ENCODE measurements around the gene ELK3. TPM values are rescaled to one million over a fixed set of nuclear protein-coding genes. Genes with fewer than 3 reads are reported as not detected.

ELK3 gene
- total and polyA plus RNA-seq, 2 experiments from 2014 or later, result 5.5 to 8.3 TPM

- no peaks in the 10 kb centered on the region for H3K9me2 ChIP-seq (ENCODE audit: insufficient read depth)
- H3K27ac ChIP-seq (ENCODE audit: low read depth), result no peak overlapping the region
- Mint-ChIP-seq H3K27me3 (ENCODE audit: insufficient read depth, low read depth, poor library complexity) (no peaks in the 10 kb centered on the region), H3K27ac (no peak overlapping the region), H3K4me1 (no peaks in the 10 kb centered on the region), H3K4me3 (no peak overlapping the region), H3K36me3 (ENCODE audit: low read depth) (no peaks in the 10 kb centered on the region; the same call in 2 of the 3 replicates), H3K9me3 (no peaks in the 10 kb centered on the region)
- TF ChIP-seq CTCF (conservative IDR thresholded peaks at IDR 0.05; ENCODE audit: low read depth in 2 of 2) (no peak), EZH2phosphoT487 (IDR thresholded peaks at IDR 0.05; ENCODE audit: unreplicated experiment) (no peak)
- TF ChIP-seq, protein P1, sequence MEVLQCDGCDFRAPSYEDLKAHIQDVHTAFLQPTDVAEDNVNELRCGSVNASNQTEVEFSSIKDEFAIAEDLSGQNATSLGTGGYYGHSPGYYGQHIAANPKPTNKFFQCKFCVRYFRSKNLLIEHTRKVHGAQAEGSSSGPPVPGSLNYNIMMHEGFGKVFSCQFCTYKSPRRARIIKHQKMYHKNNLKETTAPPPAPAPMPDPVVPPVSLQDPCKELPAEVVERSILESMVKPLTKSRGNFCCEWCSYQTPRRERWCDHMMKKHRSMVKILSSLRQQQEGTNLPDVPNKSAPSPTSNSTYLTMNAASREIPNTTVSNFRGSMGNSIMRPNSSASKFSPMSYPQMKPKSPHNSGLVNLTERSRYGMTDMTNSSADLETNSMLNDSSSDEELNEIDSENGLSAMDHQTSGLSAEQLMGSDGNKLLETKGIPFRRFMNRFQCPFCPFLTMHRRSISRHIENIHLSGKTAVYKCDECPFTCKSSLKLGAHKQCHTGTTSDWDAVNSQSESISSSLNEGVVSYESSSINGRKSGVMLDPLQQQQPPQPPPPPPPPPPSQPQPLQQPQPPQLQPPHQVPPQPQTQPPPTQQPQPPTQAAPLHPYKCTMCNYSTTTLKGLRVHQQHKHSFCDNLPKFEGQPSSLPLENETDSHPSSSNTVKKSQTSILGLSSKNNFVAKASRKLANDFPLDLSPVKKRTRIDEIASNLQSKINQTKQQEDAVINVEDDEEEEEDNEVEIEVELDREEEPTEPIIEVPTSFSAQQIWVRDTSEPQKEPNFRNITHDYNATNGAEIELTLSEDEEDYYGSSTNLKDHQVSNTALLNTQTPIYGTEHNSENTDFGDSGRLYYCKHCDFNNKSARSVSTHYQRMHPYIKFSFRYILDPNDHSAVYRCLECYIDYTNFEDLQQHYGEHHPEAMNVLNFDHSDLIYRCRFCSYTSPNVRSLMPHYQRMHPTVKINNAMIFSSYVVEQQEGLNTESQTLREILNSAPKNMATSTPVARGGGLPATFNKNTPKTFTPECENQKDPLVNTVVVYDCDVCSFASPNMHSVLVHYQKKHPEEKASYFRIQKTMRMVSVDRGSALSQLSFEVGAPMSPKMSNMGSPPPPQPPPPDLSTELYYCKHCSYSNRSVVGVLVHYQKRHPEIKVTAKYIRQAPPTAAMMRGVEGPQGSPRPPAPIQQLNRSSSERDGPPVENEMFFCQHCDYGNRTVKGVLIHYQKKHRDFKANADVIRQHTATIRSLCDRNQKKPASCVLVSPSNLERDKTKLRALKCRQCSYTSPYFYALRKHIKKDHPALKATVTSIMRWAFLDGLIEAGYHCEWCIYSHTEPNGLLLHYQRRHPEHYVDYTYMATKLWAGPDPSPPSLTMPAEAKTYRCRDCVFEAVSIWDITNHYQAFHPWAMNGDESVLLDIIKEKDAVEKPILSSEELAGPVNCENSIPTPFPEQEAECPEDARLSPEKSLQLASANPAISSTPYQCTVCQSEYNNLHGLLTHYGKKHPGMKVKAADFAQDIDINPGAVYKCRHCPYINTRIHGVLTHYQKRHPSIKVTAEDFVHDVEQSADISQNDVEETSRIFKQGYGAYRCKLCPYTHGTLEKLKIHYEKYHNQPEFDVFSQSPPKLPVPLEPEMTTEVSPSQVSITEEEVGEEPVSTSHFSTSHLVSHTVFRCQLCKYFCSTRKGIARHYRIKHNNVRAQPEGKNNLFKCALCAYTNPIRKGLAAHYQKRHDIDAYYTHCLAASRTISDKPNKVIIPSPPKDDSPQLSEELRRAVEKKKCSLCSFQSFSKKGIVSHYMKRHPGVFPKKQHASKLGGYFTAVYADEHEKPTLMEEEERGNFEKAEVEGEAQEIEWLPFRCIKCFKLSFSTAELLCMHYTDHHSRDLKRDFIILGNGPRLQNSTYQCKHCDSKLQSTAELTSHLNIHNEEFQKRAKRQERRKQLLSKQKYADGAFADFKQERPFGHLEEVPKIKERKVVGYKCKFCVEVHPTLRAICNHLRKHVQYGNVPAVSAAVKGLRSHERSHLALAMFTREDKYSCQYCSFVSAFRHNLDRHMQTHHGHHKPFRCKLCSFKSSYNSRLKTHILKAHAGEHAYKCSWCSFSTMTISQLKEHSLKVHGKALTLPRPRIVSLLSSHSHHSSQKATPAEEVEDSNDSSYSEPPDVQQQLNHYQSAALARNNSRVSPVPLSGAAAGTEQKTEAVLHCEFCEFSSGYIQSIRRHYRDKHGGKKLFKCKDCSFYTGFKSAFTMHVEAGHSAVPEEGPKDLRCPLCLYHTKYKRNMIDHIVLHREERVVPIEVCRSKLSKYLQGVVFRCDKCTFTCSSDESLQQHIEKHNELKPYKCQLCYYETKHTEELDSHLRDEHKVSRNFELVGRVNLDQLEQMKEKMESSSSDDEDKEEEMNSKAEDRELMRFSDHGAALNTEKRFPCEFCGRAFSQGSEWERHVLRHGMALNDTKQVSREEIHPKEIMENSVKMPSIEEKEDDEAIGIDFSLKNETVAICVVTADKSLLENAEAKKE (CRISPR knock-in tag; IDR thresholded peaks at IDR 0.05), result no peak
- TF ChIP-seq, protein P2, sequence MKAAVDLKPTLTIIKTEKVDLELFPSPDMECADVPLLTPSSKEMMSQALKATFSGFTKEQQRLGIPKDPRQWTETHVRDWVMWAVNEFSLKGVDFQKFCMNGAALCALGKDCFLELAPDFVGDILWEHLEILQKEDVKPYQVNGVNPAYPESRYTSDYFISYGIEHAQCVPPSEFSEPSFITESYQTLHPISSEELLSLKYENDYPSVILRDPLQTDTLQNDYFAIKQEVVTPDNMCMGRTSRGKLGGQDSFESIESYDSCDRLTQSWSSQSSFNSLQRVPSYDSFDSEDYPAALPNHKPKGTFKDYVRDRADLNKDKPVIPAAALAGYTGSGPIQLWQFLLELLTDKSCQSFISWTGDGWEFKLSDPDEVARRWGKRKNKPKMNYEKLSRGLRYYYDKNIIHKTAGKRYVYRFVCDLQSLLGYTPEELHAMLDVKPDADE (IDR thresholded peaks at IDR 0.05), result no peak
- H4K20me1 ChIP-seq (replicated peaks; ENCODE audit: insufficient read depth), result no peaks in the 10 kb centered on the region
- no peak overlapping the region for H3K4me2 ChIP-seq
- no peaks in the 10 kb centered on the region for H3K27me3 ChIP-seq (ENCODE audit: insufficient read depth)
- no peaks in the 10 kb centered on the region for H3K4me1 ChIP-seq (ENCODE audit: insufficient read depth)
- H2AFZ ChIP-seq, result no peak overlapping the region
- H3F3A ChIP-seq (replicated peaks; ENCODE audit: low read depth), result no peaks in the 10 kb centered on the region
- no peaks in the 10 kb centered on the region for H3K79me2 ChIP-seq (replicated peaks; ENCODE audit: insufficient read depth)
- no peaks in the 10 kb centered on the region for H3K36me3 ChIP-seq (ENCODE audit: insufficient read depth)
- no peak overlapping the region for H3K4me3 ChIP-seq
- no peak for DNase-seq (ENCODE audit: low spot score)
- ATAC-seq, result no peak
These were observed 32.7 kb downstream of the ELK3 start for GRCh38 chr12:96226801-96227348.

Measured in GM23338 (cell line).